Measurements from ENCODE around the gene MT1HL1.
"Not testable (repeated sequence)": the region's sequence is repeated elsewhere in the genome, so short reads cannot be mapped to it uniquely, and the experiment has no call there.

The MT1HL1 gene

GRCh38 chr1:236975461-236975860 lies 28.8 kb downstream of the MT1HL1 start:
- no peak for DNase-seq (ENCODE audit: low read depth in 2 of 2)

- not testable (repeated sequence) for DNase-seq (ENCODE audit: low read depth in 2 of 2)
Observed at GRCh38 chr1:236974025-236974424, 30.2 kb downstream of the MT1HL1 start.

- no peak for DNase-seq (ENCODE audit: low read depth in 2 of 2)
Observed at GRCh38 chr1:236966636-236967035, 37.6 kb downstream of the MT1HL1 start.

DNA sequence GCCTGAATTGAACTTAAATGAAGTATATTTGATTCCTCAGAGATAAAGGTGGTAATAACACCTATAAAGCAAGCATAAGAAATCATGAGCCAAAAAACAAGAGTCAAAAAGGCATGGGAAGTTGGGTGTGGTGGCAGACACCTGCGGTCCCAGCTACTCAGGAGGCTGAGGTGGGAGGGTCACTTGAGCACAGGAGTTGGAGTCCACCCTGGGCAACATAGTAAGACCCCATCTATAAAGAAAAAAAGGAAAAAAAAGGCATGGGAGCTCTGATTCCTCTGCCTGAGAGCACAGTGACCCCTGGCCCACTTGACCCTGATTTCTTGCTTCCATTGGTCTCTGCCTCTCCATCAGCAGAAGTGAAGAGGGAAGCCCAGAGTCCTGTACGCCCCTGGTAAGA lies 40.3 kb downstream of the MT1HL1 start:
- no peak for DNase-seq (ENCODE audit: low read depth in 2 of 2)

DNA sequence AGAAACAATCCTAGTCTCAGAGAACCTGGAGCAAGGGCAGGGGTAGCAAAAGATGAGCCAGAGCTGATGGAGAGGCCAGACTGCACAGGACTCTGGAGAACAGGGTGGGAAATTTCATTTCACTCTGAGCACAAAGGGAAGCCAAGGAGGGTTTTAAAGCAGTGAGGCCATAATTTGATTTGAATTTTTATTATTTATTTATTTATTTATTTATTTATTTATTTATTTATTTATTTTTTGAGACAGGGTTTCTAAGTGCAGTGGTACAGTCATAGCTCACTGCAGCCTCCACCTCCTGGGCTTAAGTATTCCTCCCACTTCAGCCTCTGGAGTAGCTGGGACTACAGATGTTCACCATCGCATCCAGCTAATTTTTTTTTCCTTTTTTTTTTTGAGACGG lies 45.1 kb downstream of the MT1HL1 start:
- no peak for DNase-seq (ENCODE audit: low read depth in 2 of 2)

GRCh38 chr1:236957235-236957634 lies 47.0 kb downstream of the MT1HL1 start:
- no peak for DNase-seq (ENCODE audit: low read depth in 2 of 2)

Data from activated CD4-positive, alpha-beta T cell treated with anti-CD3 and anti-CD28 coated beads for 24 hours (primary cell).